Parathyroid adenoma (tissue), 2 donors: ENCODE measurements around the gene CCNH.

Experiments used
- H2AFZ ChIP-seq: fragments of 300-600 bp; sonication (generic); one replicate; pipeline ENCODE4 v1.7.0; 2017; ENCODE audit warnings: antibody characterized with exemption, mild to moderate bottlenecking
- H3K27ac ChIP-seq: fragments of 300-600 bp; sonication (generic); one replicate; pipeline ENCODE4 v1.7.0; 2017
- H3K27me3 ChIP-seq: fragments of 300-600 bp; sonication (generic); one replicate; pipeline ENCODE4 v1.7.0; 2017; ENCODE audit warnings: low read length; ENCODE audit not compliant: control insufficient read depth, insufficient read depth
- H3K36me3 ChIP-seq: fragments of 300-600 bp; sonication (generic); one replicate; pipeline ENCODE4 v1.7.0; 2017; ENCODE audit warnings: low read length; ENCODE audit not compliant: control insufficient read depth, insufficient read depth
- H3K4me1 ChIP-seq: fragments of 300-600 bp; sonication (generic); one replicate; pipeline ENCODE4 v1.7.0; 2017; ENCODE audit warnings: control low read depth
- H3K4me2 ChIP-seq: fragments of 300-600 bp; sonication (generic); one replicate; pipeline ENCODE4 v1.7.0; 2017; ENCODE audit warnings: low read length
- H3K4me3 ChIP-seq: fragments of 300-600 bp; sonication (generic); one replicate; pipeline ENCODE4 v1.7.0; 2017; ENCODE audit warnings: low read depth, low read length
- H3K79me2 ChIP-seq: fragments of 300-600 bp; sonication (generic); one replicate; pipeline ENCODE4 v1.7.0; 2017; ENCODE audit warnings: control low read depth
- H3K9ac ChIP-seq: fragments of 300-600 bp; sonication (generic); one replicate; pipeline ENCODE4 v1.7.0; 2017; ENCODE audit warnings: mild to moderate bottlenecking
- H3K9me3 ChIP-seq: fragments of 300-600 bp; sonication (generic); one replicate; pipeline ENCODE4 v1.7.0; 2017; ENCODE audit warnings: low read length; ENCODE audit not compliant: control insufficient read depth
- TF ChIP-seq, protein P1 (sequence below): fragments of 300-600 bp; sonication (generic); IDR thresholded peaks from one replicate; pipeline ENCODE4 v1.7.0; 2017; ENCODE audit warnings: antibody characterized with exemption, mild to moderate bottlenecking
- donor health status: primary hyperparathyroidism.

Gene CCNH

DNA sequence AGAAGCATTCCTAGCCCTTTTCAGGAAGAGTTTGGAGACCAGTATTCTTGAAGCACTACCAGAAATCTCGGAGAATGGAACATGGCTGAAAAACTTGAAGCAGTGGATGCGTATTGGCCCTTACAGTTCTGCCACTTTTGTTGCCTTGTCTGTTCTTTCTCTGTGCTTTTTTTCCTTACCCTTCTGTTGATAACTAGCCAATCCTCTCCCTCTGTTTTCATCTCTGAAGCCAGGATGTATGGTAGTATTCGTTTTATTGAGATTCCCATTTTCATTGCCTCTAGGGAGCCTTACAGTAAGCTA is 564 bp upstream of the CCNH start:
- peak overlapping the region; percentile 97 for H2AFZ ChIP-seq
- H3K27me3 ChIP-seq = no peaks in the 10 kb centered on the region
- no peaks in the 10 kb centered on the region for H3K36me3 ChIP-seq
- H3K4me1 ChIP-seq = no peaks in the 10 kb centered on the region
- H3K9ac ChIP-seq = peak overlapping the region; percentile 9
- no peaks in the 10 kb centered on the region for H3K79me2 ChIP-seq
- H3K4me3 ChIP-seq = peak overlapping the region; percentile 86
- TF ChIP-seq, protein P1, sequence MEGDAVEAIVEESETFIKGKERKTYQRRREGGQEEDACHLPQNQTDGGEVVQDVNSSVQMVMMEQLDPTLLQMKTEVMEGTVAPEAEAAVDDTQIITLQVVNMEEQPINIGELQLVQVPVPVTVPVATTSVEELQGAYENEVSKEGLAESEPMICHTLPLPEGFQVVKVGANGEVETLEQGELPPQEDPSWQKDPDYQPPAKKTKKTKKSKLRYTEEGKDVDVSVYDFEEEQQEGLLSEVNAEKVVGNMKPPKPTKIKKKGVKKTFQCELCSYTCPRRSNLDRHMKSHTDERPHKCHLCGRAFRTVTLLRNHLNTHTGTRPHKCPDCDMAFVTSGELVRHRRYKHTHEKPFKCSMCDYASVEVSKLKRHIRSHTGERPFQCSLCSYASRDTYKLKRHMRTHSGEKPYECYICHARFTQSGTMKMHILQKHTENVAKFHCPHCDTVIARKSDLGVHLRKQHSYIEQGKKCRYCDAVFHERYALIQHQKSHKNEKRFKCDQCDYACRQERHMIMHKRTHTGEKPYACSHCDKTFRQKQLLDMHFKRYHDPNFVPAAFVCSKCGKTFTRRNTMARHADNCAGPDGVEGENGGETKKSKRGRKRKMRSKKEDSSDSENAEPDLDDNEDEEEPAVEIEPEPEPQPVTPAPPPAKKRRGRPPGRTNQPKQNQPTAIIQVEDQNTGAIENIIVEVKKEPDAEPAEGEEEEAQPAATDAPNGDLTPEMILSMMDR = no peak
- no peaks in the 10 kb centered on the region for H3K9me3 ChIP-seq
- peak overlapping the region; percentile 73 for H3K4me2 ChIP-seq
- peak overlapping the region; percentile 93 for H3K27ac ChIP-seq

DNA sequence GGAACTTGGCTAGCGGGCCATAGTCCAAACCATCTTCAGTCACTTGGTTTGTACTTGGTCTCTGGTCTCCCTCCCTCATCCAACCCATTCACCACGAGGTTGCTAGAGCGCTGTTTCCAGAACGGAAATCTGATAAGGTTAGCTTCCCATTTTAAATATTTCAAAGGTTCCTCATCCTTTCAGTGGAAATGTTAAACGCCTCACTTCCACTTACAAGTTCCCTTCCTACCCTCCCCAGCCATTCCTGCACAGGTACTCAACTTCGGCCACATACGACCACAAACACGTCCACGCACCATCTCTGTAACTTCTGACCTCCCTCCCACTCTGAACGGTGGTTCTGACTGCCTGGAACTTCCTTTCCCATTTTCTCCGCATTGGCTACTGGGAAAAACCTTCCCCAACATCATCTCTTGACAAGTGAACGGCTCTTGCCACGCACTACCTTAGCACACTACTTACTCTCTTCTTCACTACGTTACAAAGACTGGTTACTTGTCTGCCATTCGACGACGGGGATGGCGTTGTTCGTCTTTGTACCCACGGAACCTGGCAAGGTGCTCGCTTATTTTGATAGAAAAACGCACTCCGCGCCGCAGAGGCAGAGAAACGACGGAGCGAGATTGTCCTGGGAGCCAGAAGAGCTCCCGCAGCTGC is 629 bp downstream of the CCNH start:
- H3K9me3 ChIP-seq = no peaks in the 10 kb centered on the region
- peak overlapping the region; percentile 93 for H3K27ac ChIP-seq
- no peaks in the 10 kb centered on the region for H3K27me3 ChIP-seq
- H2AFZ ChIP-seq = peak overlapping the region; percentile 97
- TF ChIP-seq, protein P1 = no peak
- H3K79me2 ChIP-seq = no peaks in the 10 kb centered on the region
- no peaks in the 10 kb centered on the region for H3K36me3 ChIP-seq
- H3K4me2 ChIP-seq = peak overlapping the region; percentile 73
- no peaks in the 10 kb centered on the region for H3K4me1 ChIP-seq
- peak overlapping the region; percentile 21 for H3K9ac ChIP-seq
- peak overlapping the region; percentile 86 for H3K4me3 ChIP-seq

DNA sequence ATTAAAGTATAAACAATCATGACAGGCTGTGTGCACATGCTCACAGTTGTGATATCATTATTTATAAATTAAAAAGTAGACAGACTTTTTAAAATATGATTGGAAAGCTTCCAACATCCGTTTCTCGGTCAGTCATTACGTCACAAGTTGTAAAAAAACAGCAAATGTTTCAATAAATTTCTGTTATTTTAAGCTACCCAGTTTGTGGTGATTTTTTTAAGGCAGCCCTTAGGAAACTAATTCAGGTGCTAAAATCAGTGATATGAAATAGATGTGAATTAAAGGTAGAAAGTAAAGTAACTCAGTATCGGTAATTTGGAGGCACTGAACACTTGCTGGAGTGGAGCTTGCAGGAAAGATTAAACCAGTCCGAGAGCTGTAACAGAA is 1.2 kb downstream of the CCNH start:
- TF ChIP-seq, protein P1 = no peak
- peak overlapping the region; percentile 93 for H3K27ac ChIP-seq

DNA sequence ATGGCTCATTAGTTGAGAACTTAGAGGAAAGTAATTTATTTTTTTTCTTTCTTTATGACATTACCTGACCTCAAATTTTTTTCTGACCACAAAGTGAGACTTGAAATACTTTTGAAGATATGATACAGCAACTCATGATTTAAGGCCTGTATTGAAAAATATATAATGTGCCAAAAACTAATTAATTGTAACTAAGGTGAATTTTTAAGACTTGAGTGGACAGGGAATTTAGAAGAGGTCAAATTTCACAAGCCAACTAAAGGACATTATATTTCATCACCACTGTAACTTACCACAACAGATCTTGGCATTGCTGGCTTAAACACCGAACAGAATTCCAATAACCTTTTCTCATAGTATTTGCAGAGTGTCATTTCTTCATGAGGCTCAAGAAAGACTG is 1.8 kb downstream of the CCNH start:
- H3K79me2 ChIP-seq = no peaks in the 10 kb centered on the region
- no peaks in the 10 kb centered on the region for H3K27me3 ChIP-seq
- H3K9ac ChIP-seq = no peak overlapping the region
- TF ChIP-seq, protein P1 = no peak
- H3K4me3 ChIP-seq = no peak overlapping the region
- H2AFZ ChIP-seq = no peak overlapping the region
- no peaks in the 10 kb centered on the region for H3K4me1 ChIP-seq
- H3K9me3 ChIP-seq = no peaks in the 10 kb centered on the region
- no peaks in the 10 kb centered on the region for H3K36me3 ChIP-seq
- no peak overlapping the region for H3K4me2 ChIP-seq
- no peak overlapping the region for H3K27ac ChIP-seq

More for the DNA sequence above, 1.2 kb downstream of the CCNH start:
- H3K4me1 ChIP-seq = no peaks in the 10 kb centered on the region
- H3K9me3 ChIP-seq = no peaks in the 10 kb centered on the region
- no peaks in the 10 kb centered on the region for H3K36me3 ChIP-seq
- peak overlapping the region; percentile 97 for H2AFZ ChIP-seq
- H3K79me2 ChIP-seq = no peaks in the 10 kb centered on the region
- H3K4me2 ChIP-seq = peak overlapping the region; percentile 73
- no peaks in the 10 kb centered on the region for H3K27me3 ChIP-seq
- peak overlapping the region; percentile 86 for H3K4me3 ChIP-seq
- H3K9ac ChIP-seq = no peak overlapping the region

DNA sequence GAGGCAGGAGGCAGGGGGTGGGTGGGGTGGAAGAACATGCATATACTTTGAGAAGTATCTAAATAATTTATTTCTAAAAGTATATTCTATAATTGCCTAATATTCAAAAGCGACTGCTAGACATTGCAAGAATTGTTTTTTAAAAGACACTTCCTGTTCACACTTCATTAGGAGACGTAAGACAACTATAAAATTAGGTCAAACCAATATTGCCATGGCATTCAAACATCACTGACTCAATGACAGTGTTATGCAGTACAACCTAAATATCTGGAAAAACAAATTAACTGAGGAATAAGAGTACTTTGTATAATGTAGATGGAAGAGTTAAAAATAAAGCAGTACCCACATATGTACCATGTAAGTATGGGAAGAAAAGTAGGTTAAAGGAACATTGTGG is 4.5 kb downstream of the CCNH start:
- no peak overlapping the region for H2AFZ ChIP-seq
- no peaks in the 10 kb centered on the region for H3K79me2 ChIP-seq
- TF ChIP-seq, protein P1 = no peak
- H3K4me1 ChIP-seq = no peaks in the 10 kb centered on the region
- H3K36me3 ChIP-seq = no peaks in the 10 kb centered on the region
- H3K9ac ChIP-seq = no peak overlapping the region
- no peaks in the 10 kb centered on the region for H3K9me3 ChIP-seq
- H3K4me3 ChIP-seq = no peak overlapping the region
- H3K27ac ChIP-seq = no peak overlapping the region
- H3K27me3 ChIP-seq = no peaks in the 10 kb centered on the region
- no peak overlapping the region for H3K4me2 ChIP-seq
